Erythroblast (primary cell): ENCODE results near the gene RPL13A.

Experiments
- GATA1 ChIP-seq: IDR thresholded peaks from 2 replicates; pipeline ENCODE4 v1.6.1; 2011; ENCODE audit warnings: low read depth, mild to moderate bottlenecking, control low read depth, low read length, moderate library complexity
- POLR2A ChIP-seq: IDR thresholded peaks from 2 replicates; pipeline ENCODE4 v1.6.1; 2011; ENCODE audit warnings: mild to moderate bottlenecking, low read length

DNA sequence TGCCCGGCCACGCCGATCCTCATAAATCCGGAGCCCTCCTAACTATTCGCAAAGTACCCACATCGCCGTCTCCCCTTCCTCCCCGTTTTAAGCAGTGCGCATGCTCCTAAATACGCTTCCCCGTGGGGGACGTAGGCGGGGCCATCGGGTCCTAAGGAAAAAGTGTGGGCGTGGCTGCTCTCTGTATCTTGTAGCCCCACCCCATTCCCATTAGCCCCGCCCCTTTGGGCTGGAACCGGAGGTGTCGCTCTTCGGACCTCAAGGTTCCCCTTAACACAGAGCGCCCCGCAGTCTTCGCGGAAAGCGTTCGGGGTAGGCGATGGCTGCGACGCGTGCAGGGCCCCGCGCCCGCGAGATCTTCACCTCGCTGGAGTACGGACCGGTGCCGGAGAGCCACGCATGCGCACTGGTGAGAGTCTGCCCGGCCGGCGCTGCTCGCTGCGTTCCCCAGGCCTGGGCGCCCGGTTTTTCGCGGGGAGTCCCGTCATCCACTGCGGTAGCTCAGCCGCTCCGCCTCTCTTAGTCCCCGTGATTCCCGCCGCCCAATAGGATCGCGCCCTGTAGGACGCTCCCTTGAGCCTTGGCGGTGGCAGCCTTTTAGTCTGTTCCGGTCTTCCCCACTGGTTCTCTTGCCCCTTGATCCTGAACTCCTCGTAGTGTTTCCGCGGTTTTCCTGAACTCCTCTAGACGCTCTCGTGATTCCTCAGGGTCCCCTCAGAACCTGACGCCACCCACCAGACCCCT, 34.2 kb upstream of the RPL13A start, which contains the start of gene ALDH16A1:
- TF ChIP-seq POLR2A (peak; percentile 99), GATA1 (no peak)
